IPS-18a (cell line): Measurements from ENCODE around the gene BTBD19.
"Not testable (repeated sequence)": the region's sequence is repeated elsewhere in the genome, so short reads cannot be mapped to it uniquely, and the experiment has no call there.

ENCODE experiments used
- H3K27ac ChIP-seq: one replicate; pipeline ENCODE4 v1.5.1; 2013; ENCODE audit warnings: low read length
- H3K27me3 ChIP-seq: one replicate; pipeline ENCODE4 v1.6.1; 2013; ENCODE audit warnings: mild to moderate bottlenecking, low read length; ENCODE audit not compliant: control insufficient read depth, insufficient read depth
- H3K36me3 ChIP-seq: one replicate; pipeline ENCODE4 v1.6.1; 2013; ENCODE audit warnings: low read depth, low read length; ENCODE audit not compliant: control insufficient read depth
- H3K4me1 ChIP-seq: one replicate; pipeline ENCODE4 v1.6.1; 2013; ENCODE audit warnings: low read depth, low read length; ENCODE audit not compliant: control insufficient read depth
- H3K4me3 ChIP-seq: one replicate; pipeline ENCODE4 v1.5.1; 2013; ENCODE audit warnings: low read length
- H3K9ac ChIP-seq: one replicate; pipeline ENCODE4 v1.6.1; 2013; ENCODE audit warnings: mild to moderate bottlenecking, low read length, moderate library complexity
- H3K9me3 ChIP-seq: one replicate; pipeline ENCODE4 v1.6.1; 2013; ENCODE audit warnings: low read depth, low read length; ENCODE audit not compliant: control insufficient read depth

The BTBD19 gene

GRCh38 chr1:44828003-44828651 is 19.8 kb downstream of the BTBD19 start:
- peaks cover 11% of the 10 kb centered on the region for H3K4me1 ChIP-seq
- H3K27me3 ChIP-seq, result no peaks in the 10 kb centered on the region
- no peak overlapping the region for H3K9ac ChIP-seq
- no peaks in the 10 kb centered on the region for H3K36me3 ChIP-seq
- H3K27ac ChIP-seq, result no peak overlapping the region
- H3K4me3 ChIP-seq, result no peak overlapping the region
- H3K9me3 ChIP-seq, result no peaks in the 10 kb centered on the region

- H3K9me3 ChIP-seq, result no peaks in the 10 kb centered on the region
- H3K4me1 ChIP-seq, result peaks cover 11% of the 10 kb centered on the region
- H3K27me3 ChIP-seq, result no peaks in the 10 kb centered on the region
- H3K27ac ChIP-seq, result no peak overlapping the region
- H3K4me3 ChIP-seq, result no peak overlapping the region
- no peak overlapping the region for H3K9ac ChIP-seq
- no peaks in the 10 kb centered on the region for H3K36me3 ChIP-seq
Measured at GRCh38 chr1:44828841-44829440, 20.6 kb downstream of the BTBD19 start.

- Histone ChIP-seq H3K9me3 (no peaks in the 10 kb centered on the region), H3K36me3 (no peaks in the 10 kb centered on the region), H3K27me3 (no peaks in the 10 kb centered on the region), H3K4me1 (peaks cover 11% of the 10 kb centered on the region), H3K9ac (no peak overlapping the region), H3K27ac (no peak overlapping the region), H3K4me3 (no peak overlapping the region)
Measured at GRCh38 chr1:44829506-44830384, 21.4 kb downstream of the BTBD19 start.

- H3K27ac ChIP-seq, result no peak overlapping the region
- no peak overlapping the region for H3K9ac ChIP-seq
- H3K4me1 ChIP-seq, result peaks cover 11% of the 10 kb centered on the region
Measured at GRCh38 chr1:44830900-44831304, 22.6 kb downstream of the BTBD19 start.

GRCh38 chr1:44831516-44831915 is 23.2 kb downstream of the BTBD19 start:
- Histone ChIP-seq H3K9ac (no peak overlapping the region), H3K27me3 (no peaks in the 10 kb centered on the region), H3K9me3 (no peaks in the 10 kb centered on the region), H3K4me3 (no peak overlapping the region), H3K4me1 (peaks cover 11% of the 10 kb centered on the region), H3K36me3 (no peaks in the 10 kb centered on the region), H3K27ac (no peak overlapping the region)

More at GRCh38 chr1:44830900-44831304, 22.6 kb downstream of the BTBD19 start:
- no peaks in the 10 kb centered on the region for H3K27me3 ChIP-seq
- H3K9me3 ChIP-seq, result no peaks in the 10 kb centered on the region
- H3K36me3 ChIP-seq, result no peaks in the 10 kb centered on the region
- H3K4me3 ChIP-seq, result no peak overlapping the region

- H3K27me3 ChIP-seq, result no peaks in the 10 kb centered on the region
- H3K27ac ChIP-seq, result no peak overlapping the region
- H3K4me3 ChIP-seq, result no peak overlapping the region
- peaks cover 11% of the 10 kb centered on the region for H3K4me1 ChIP-seq
- no peaks in the 10 kb centered on the region for H3K36me3 ChIP-seq
- H3K9ac ChIP-seq, result no peak overlapping the region
- H3K9me3 ChIP-seq, result no peaks in the 10 kb centered on the region
Measured at GRCh38 chr1:44832056-44832705, 23.9 kb downstream of the BTBD19 start.

GRCh38 chr1:44834328-44834727 is 26.0 kb downstream of the BTBD19 start:
- Histone ChIP-seq H3K9me3 (no peaks in the 10 kb centered on the region), H3K27ac (no peak overlapping the region), H3K4me1 (peaks cover 11% of the 10 kb centered on the region), H3K4me3 (no peak overlapping the region), H3K36me3 (no peaks in the 10 kb centered on the region), H3K9ac (no peak overlapping the region), H3K27me3 (no peaks in the 10 kb centered on the region)

- no peaks in the 10 kb centered on the region for H3K9me3 ChIP-seq
- H3K36me3 ChIP-seq, result no peaks in the 10 kb centered on the region
- no peak overlapping the region for H3K4me3 ChIP-seq
- no peak overlapping the region for H3K27ac ChIP-seq
- no peak overlapping the region for H3K9ac ChIP-seq
- H3K4me1 ChIP-seq, result peaks cover 11% of the 10 kb centered on the region
- H3K27me3 ChIP-seq, result no peaks in the 10 kb centered on the region
Measured at GRCh38 chr1:44835738-44836675, 27.7 kb downstream of the BTBD19 start.

- H3K4me3 ChIP-seq, H3K27ac ChIP-seq, H3K9me3 ChIP-seq, H3K36me3 ChIP-seq, H3K9ac ChIP-seq, H3K4me1 ChIP-seq: not testable (repeated sequence)
- H3K27me3 ChIP-seq, result peaks cover 15% of the 10 kb centered on the region
Measured at GRCh38 chr1:44838294-44838693, 30.0 kb downstream of the BTBD19 start.

- H3K36me3 ChIP-seq, result no peaks in the 10 kb centered on the region
- H3K27me3 ChIP-seq, result peaks cover 15% of the 10 kb centered on the region
- H3K9ac ChIP-seq, result no peak overlapping the region
- H3K4me1 ChIP-seq, result no peaks in the 10 kb centered on the region
- H3K27ac ChIP-seq, result no peak overlapping the region
- no peak overlapping the region for H3K4me3 ChIP-seq
- H3K9me3 ChIP-seq, result no peaks in the 10 kb centered on the region
Measured at GRCh38 chr1:44839576-44839975, 31.3 kb downstream of the BTBD19 start.
